Omental fat pad (tissue), 4 donors: ENCODE results near the gene B3GLCT. TPM values are rescaled to one million over a fixed set of nuclear protein-coding genes. Genes with fewer than 3 reads are reported as not detected.

Experiments
- ATAC-seq: fragments of 150-250 bp; one replicate; pipeline ENCODE4 v1.9.1; 2016; ENCODE audit warnings: mild to moderate bottlenecking, moderate library complexity; ENCODE audit not compliant: low FRiP score
- DNase-seq: peaks from one replicate; pipeline ENCODE4 v3.0.0-alpha.2; 2019; ENCODE audit warnings: low spot score
- CTCF ChIP-seq, 3 donors: fragments of 450-650 bp; IDR thresholded peaks; one replicate each; pipeline ENCODE4 v1.5.1; 2016 to 2017; ENCODE audit warnings: antibody characterized with exemption in 3 of 3, mild to moderate bottlenecking in 3 of 3, moderate library complexity in 2 of 3
- total RNA-seq, 4 donors: library from RNA; depleted of rRNA; stranded (reverse); fragments of >200 nt; gene quantifications; one replicate each; pipeline ENCODE4 v1.1.0, GENCODE V29; 2016

The B3GLCT gene
- total RNA-seq, 4 donors from 2014 or later = 5.4 to 16.4 (median 6.6) TPM

GRCh38 chr13:31267126-31267784 lies 67.5 kb downstream of the B3GLCT start:
- TF ChIP-seq CTCF (IDR thresholded peaks at IDR 0.05) = no peak
- ATAC-seq = no peak

GRCh38 chr13:31274390-31274789 lies 74.6 kb downstream of the B3GLCT start:
- DNase-seq = no peak
- TF ChIP-seq CTCF (IDR thresholded peaks at IDR 0.05) = no peak
- no peak for ATAC-seq

More at GRCh38 chr13:31267126-31267784, 67.5 kb downstream of the B3GLCT start:
- no peak for DNase-seq

GRCh38 chr13:31276421-31276820 lies 76.6 kb downstream of the B3GLCT start:
- ATAC-seq (no peak), DNase-seq (no peak)
- no peak for TF ChIP-seq CTCF (IDR thresholded peaks at IDR 0.05)

GRCh38 chr13:31278869-31279268 lies 79.1 kb downstream of the B3GLCT start:
- no peak for DNase-seq
- no peak for ATAC-seq
- TF ChIP-seq CTCF (IDR thresholded peaks at IDR 0.05) = no peak

DNA sequence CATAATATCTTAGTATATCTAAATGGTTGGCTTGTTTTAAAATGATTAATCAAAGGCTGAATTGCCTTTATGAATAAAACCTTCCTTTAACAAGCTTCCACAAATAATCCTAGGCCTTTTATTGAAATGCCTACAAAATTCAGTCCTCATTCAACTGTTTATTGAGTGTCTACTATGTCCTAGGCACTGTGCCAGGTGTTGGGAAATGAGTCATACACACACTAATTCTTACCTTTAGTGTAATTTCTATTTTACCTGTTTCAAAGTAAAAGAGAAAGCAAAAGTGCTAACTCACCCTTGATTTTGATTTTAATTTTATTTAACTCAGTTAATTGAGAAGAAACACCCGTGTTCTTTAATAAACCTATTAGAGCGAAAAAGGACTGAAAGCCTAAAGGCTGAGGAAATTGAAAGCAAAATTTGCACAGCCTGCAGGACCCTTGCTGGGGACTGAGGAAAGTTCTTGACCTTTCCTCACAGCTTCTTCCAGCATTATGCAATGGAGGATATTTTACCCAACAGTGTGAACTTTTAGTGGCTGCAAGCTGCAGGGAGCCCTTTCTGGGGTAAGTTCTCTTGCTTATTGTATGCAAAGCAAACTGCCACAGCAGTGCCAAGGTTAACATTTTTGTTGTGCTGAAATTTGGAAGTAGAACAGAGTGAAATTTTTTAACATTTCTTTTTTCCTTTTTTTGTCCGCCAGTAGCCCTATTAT lies 83.1 kb downstream of the B3GLCT start:
- ATAC-seq (no peak), DNase-seq (no peak)
- TF ChIP-seq CTCF (IDR thresholded peaks at IDR 0.05) = no peak

- ATAC-seq = no peak
- no peak for TF ChIP-seq CTCF (IDR thresholded peaks at IDR 0.05)
- DNase-seq = no peak
Measured at GRCh38 chr13:31286930-31287329, 87.2 kb downstream of the B3GLCT start.

DNA sequence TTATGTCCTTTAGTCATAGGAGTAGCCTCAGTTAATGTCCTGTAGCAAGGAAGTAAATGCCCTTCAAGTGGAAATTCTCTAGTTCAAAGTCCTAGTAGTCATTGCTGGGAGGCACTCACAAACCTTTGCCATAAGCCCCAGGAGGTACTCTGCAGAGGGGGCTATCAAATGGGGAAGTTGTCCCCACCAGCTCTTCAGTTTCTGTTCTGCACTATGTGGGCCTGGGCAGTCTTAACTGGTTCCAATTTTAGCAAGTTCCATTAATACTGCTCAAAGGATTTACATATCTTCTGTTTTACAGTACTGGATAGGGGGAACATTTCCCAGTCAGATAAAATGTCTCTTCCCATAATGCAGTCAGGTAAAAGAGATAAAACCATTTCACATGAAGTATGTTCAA lies 101.3 kb downstream of the B3GLCT start:
- no peak for TF ChIP-seq CTCF (IDR thresholded peaks at IDR 0.05)
- ATAC-seq = no peak
- DNase-seq = no peak
